NT2/D1 (cell line): Measurements from ENCODE around the gene ARMC9.

ENCODE experiments used
- DNase-seq: peaks from one replicate; pipeline ENCODE4 v3.0.0-alpha.2; 2011; ENCODE audit warnings: low read depth, low spot score
- H3K27me3 ChIP-seq: 2 replicates; pipeline ENCODE4 v1.6.0; 2011; ENCODE audit warnings: mild to moderate bottlenecking; ENCODE audit not compliant: insufficient read length, insufficient read depth
- H3K36me3 ChIP-seq: 2 replicates; pipeline ENCODE4 v1.6.1; 2011; ENCODE audit warnings: mild to moderate bottlenecking, low read length, mixed read lengths; ENCODE audit not compliant: insufficient read depth, insufficient read length
- H3K4me1 ChIP-seq: 2 replicates; pipeline ENCODE4 v1.5.1; 2011; ENCODE audit not compliant: insufficient read depth, insufficient read length
- H3K4me3 ChIP-seq: 2 replicates; pipeline ENCODE4 v1.5.1; 2011; ENCODE audit warnings: low read depth; ENCODE audit not compliant: insufficient read length
- H3K9ac ChIP-seq: 2 replicates; pipeline ENCODE4 v1.6.0; 2011; ENCODE audit warnings: low read depth; ENCODE audit not compliant: insufficient read length
- H3K9me3 ChIP-seq: 2 replicates; pipeline ENCODE4 v1.5.1; 2011; ENCODE audit warnings: mild to moderate bottlenecking, low read length; ENCODE audit not compliant: insufficient read depth
- SUZ12 ChIP-seq: IDR thresholded peaks from 2 replicates; pipeline ENCODE4 v1.6.1; 2011; ENCODE audit not compliant: insufficient read length, insufficient read depth; ENCODE audit errors: extremely low read depth
- YY1 ChIP-seq: IDR thresholded peaks from 2 replicates; pipeline ENCODE4 v1.6.1; 2011; ENCODE audit not compliant: insufficient read length, insufficient read depth
- ZNF274 ChIP-seq: IDR thresholded peaks from 2 replicates; pipeline ENCODE4 v1.6.1; 2011; ENCODE audit warnings: mild to moderate bottlenecking, low read depth, low read length

ARMC9 gene

DNA sequence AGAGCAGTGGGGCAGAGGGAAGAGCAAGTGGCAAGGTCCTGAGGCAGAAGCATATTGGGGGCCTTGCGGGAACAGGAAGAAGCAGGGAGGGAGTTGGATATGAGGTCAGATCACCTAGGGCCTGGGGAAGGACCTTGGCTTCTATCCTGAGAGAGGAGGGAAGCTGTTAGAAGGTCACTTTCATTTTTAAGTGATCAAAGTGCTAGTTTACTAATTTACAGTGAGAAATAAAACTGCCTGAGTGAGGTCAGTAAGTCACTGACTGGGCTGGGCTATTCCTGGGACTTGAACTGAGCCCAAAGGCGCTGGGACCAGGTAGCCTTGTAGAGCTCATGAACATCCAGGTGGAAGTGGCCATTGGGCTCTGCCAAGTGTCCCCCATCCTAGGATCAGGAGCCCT, 120.5 kb downstream of the ARMC9 start:
- H3K36me3 ChIP-seq: peaks cover 2% of the 10 kb centered on the region

DNA sequence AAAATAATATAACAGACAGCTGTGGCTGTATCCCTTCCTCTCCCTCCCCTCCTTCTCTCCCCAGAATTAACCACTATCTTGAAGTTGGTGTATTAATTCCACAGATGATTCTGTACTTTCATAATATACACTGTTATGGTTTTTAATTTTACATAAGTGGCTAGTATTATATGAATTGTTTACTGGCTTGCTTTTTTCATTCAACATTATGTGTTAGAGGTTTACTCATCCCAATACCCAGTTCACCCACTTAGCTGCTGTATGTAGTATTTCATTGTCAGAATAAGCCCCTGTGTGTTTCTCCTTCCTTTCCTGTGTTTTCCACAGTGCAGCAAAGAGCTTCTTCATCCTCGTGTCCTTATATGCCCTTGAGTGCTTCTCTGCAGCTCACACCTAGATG, 121.4 kb downstream of the ARMC9 start:
- Histone ChIP-seq H3K27me3 (no peaks in the 10 kb centered on the region), H3K36me3 (peaks cover 2% of the 10 kb centered on the region), H3K4me3 (no peak overlapping the region), H3K4me1 (no peaks in the 10 kb centered on the region), H3K9me3 (no peaks in the 10 kb centered on the region), H3K9ac (no peak overlapping the region)
- TF ChIP-seq YY1: no peak
- TF ChIP-seq SUZ12: no peak
- no peak for TF ChIP-seq ZNF274
- no peak for DNase-seq

More for the DNA sequence above, 120.5 kb downstream of the ARMC9 start:
- Histone ChIP-seq H3K4me3 (no peak overlapping the region), H3K9me3 (no peaks in the 10 kb centered on the region), H3K9ac (no peak overlapping the region), H3K27me3 (no peaks in the 10 kb centered on the region), H3K4me1 (no peaks in the 10 kb centered on the region)
- DNase-seq: no peak
- no peak for TF ChIP-seq ZNF274
- no peak for TF ChIP-seq SUZ12
- no peak for TF ChIP-seq YY1

DNA sequence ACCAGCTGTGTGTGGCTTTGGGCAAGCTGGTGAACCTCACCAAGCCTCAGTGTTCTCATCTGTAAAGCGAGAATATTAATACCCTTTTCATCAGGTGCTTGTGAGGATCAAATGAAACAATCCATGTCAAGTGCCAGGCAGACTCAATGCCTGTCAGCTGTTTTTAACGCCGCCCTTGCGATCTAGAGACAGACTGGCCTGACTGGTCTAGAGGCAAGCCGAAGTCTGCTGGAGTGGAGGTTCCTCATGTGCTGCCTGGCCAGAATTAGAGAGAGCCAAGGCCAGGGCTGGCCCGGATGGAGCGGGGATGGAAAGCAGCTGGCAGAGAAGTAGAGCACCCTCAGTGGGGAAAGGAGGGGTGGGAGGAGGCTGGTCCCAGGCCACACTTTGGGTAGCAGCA, 122.6 kb downstream of the ARMC9 start:
- no peak overlapping the region for H3K4me3 ChIP-seq
- TF ChIP-seq SUZ12 (no peak), ZNF274 (no peak), YY1 (no peak)
- no peaks in the 10 kb centered on the region for H3K4me1 ChIP-seq
- no peaks in the 10 kb centered on the region for H3K9me3 ChIP-seq
- no peaks in the 10 kb centered on the region for H3K27me3 ChIP-seq
- H3K9ac ChIP-seq: no peak overlapping the region
- no peak for DNase-seq
- peaks cover 2% of the 10 kb centered on the region for H3K36me3 ChIP-seq

DNA sequence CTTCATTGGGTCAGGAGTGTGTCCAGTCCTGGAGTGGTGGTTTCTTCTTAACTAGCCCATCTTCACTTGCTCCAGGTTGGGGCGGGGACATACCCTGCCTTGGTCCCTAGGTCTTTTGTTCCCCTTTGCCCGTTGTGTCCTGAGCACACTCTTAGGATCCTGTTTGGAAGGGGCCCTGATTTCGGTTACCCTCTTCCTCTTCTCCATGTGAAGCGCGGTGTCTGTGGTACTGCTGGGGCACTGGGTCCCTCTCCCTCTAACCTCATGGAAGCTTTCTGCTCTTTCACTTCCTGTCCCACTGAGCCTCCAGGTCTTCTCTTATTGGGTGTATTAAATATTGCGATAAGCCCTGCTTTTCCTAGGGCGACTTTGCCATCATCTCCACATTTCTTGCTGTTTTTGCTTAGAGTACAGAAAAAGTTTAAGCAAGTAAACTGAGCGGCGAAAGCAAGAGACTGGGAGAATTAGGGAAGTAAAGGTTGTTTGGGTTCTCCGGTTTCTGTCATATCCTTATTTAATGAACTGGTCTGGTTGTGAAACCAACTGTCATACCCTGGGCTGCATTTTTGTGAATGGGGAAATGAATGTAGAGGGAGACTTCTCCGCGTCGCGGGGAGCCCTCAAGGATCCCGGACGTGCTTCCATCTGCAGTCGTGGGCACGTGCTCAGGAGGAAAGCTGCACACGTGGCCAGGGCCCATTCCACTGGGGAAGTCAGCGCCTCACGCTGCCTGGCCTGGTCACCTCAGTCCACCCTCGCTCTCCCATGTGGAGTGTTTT, 123.3 kb downstream of the ARMC9 start:
- Histone ChIP-seq H3K36me3 (peaks cover 2% of the 10 kb centered on the region), H3K4me1 (peaks cover 2% of the 10 kb centered on the region), H3K4me3 (no peak overlapping the region), H3K27me3 (no peaks in the 10 kb centered on the region), H3K9ac (no peak overlapping the region), H3K9me3 (no peaks in the 10 kb centered on the region)
- TF ChIP-seq SUZ12 (no peak), ZNF274 (no peak)
- DNase-seq: no peak

DNA sequence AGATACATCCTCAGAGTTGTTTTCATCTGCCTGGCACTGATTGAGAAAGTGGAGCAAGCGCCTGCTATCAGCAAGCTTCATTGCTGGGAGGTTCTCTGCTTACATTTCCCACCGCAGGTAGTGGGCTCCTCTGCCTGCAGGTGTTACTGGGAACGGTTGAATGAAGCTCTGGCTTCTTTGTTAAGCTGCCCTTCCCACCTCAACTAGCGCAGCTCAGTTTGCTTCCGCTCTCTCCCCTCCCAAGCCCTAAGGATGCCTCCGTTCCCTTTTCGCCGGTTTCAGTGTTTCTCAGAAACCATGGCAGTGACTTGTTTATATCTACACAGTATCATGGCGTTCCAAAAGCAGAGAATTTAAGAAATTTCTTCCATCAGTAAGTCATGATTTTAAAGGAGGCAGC, 124.9 kb downstream of the ARMC9 start:
- TF ChIP-seq SUZ12: no peak
- no peak for TF ChIP-seq YY1
- TF ChIP-seq ZNF274: no peak
- no peak for DNase-seq
- Histone ChIP-seq H3K9me3 (no peaks in the 10 kb centered on the region), H3K9ac (no peak overlapping the region), H3K4me1 (peaks cover 4% of the 10 kb centered on the region), H3K27me3 (no peaks in the 10 kb centered on the region), H3K4me3 (no peak overlapping the region), H3K36me3 (peaks cover 2% of the 10 kb centered on the region)

DNA sequence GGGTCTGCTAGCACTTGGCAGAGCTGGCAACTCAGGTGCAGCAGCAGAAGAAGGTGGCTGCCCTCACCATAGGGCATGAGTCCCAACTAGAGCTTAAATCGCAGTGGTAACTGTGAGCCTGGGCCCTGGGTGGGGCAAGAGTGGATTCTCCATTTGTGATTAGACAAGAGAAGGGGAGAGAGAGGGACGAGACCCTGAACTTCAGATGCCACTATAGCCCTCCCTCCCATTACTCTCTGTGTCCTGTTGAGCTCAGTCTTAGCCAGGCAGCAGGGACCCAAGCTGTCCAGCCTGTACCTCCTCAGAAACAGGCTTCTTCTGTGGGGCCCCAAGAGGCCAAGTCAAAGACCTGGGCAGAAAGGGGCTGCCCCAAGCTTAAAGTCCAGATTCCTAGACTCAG, 127.4 kb downstream of the ARMC9 start:
- no peak overlapping the region for H3K4me3 ChIP-seq

DNA sequence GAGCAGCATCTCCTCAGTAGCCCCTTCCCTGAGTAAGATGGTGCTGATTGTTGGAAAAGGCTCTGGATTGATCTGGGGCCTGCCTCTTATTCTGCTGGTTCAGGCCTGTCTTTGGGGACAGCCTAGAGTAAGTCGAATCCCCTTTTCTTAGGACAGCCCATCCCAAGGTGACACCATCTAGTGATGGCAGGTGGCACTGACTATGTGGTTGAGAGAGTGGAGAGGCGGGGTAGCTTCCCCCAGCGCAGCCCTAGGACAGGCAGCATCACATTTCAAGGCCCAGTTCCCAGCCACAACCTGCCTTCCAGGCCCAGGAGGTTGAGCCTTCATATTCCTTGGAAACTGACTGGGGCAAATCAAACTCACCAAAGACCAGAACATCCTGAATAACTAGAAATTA, 128.0 kb downstream of the ARMC9 start:
- H3K9me3 ChIP-seq: no peaks in the 10 kb centered on the region
- TF ChIP-seq YY1 (no peak), ZNF274 (no peak), SUZ12 (no peak)
- H3K36me3 ChIP-seq: peaks cover 3% of the 10 kb centered on the region
- H3K27me3 ChIP-seq: no peaks in the 10 kb centered on the region
- peaks cover 4% of the 10 kb centered on the region for H3K4me1 ChIP-seq
- H3K9ac ChIP-seq: no peak overlapping the region
- no peak for DNase-seq
- no peak overlapping the region for H3K4me3 ChIP-seq

More for the DNA sequence above, 127.4 kb downstream of the ARMC9 start:
- no peak for DNase-seq
- H3K9ac ChIP-seq: no peak overlapping the region
- H3K9me3 ChIP-seq: no peaks in the 10 kb centered on the region
- H3K36me3 ChIP-seq: peaks cover 2% of the 10 kb centered on the region
- no peak for TF ChIP-seq ZNF274
- no peak for TF ChIP-seq SUZ12
- TF ChIP-seq YY1: no peak
- peaks cover 4% of the 10 kb centered on the region for H3K4me1 ChIP-seq
- no peaks in the 10 kb centered on the region for H3K27me3 ChIP-seq
